K562 (cell line): ENCODE data around the gene PSMB11. TPM values are rescaled to one million over a fixed set of nuclear protein-coding genes. Genes with fewer than 3 reads are reported as not detected.

Experiments used
- BRF1 ChIP-seq: IDR thresholded peaks from 3 replicates; pipeline ENCODE4 v1.6.1; 2011; ENCODE audit warnings: borderline replicate concordance, mild to moderate bottlenecking; ENCODE audit not compliant: insufficient read length; ENCODE audit errors: extremely low read depth
- CEBPB ChIP-seq: fragments of 450-650 bp; IDR thresholded peaks from 2 replicates; pipeline ENCODE4 v1.6.1; 2016; ENCODE audit warnings: missing genetic modification characterization, missing compliant biosample characterization
- CREB1 ChIP-seq, 2 experiments: sonication (generic) in 1 of 2; formaldehyde crosslinking in 1 of 2; IDR thresholded peaks; 2 replicates each; pipeline versions ENCODE4 v1.6.1 to v1.8.0; 2012 to 2022; ENCODE audit warnings: inconsistent platforms in 1 of 2, mild to moderate bottlenecking in 1 of 2, missing genetic modification reagents in 1 of 2, moderate library complexity in 1 of 2
- CUX1 ChIP-seq: fragments of 200-800 bp; sonication (Bioruptor generic); IDR thresholded peaks from 2 replicates; pipeline ENCODE4 v1.6.1; 2016; ENCODE audit warnings: missing genetic modification characterization, missing compliant biosample characterization
- ELF1 ChIP-seq: fragments of 200-800 bp; sonication (Bioruptor generic); IDR thresholded peaks from 2 replicates; pipeline ENCODE4 v1.6.1; 2016; ENCODE audit warnings: missing genetic modification characterization, missing compliant biosample characterization
- GTF2B ChIP-seq: IDR thresholded peaks from 2 replicates; pipeline ENCODE4 v1.6.1; 2011; ENCODE audit not compliant: insufficient read length; ENCODE audit errors: extremely low read depth
- HDAC8 ChIP-seq: fragments of 450-650 bp; IDR thresholded peaks from 2 replicates; pipeline ENCODE4 v1.6.1; 2016; ENCODE audit warnings: mild to moderate bottlenecking, missing genetic modification characterization, moderate library complexity, missing compliant biosample characterization
- HINFP ChIP-seq: fragments of 450-650 bp; conservative IDR thresholded peaks from 2 replicates; pipeline ENCODE4 v1.6.1; 2016; ENCODE audit warnings: missing genetic modification characterization, low read depth, mild to moderate bottlenecking, control low read depth, missing compliant biosample characterization
- KLF16 ChIP-seq: IDR thresholded peaks from 2 replicates; pipeline ENCODE4 v1.6.1; 2016; ENCODE audit warnings: antibody characterized with exemption
- NFYB ChIP-seq: IDR thresholded peaks from 2 replicates; pipeline ENCODE4 v1.6.1; 2011; ENCODE audit warnings: mild to moderate bottlenecking, moderate library complexity; ENCODE audit not compliant: insufficient read length; ENCODE audit errors: extremely low read depth
- NR0B1 ChIP-seq: fragments of 450-650 bp; IDR thresholded peaks from one replicate; pipeline ENCODE4 v1.6.1; 2018; ENCODE audit warnings: mild to moderate bottlenecking, moderate library complexity; ENCODE audit not compliant: partially characterized antibody
- NR3C1 ChIP-seq: sonication (generic); formaldehyde crosslinking; IDR thresholded peaks from 2 replicates; pipeline ENCODE4 v1.8.1; 2022; ENCODE audit warnings: missing genetic modification reagents
- PCBP1 ChIP-seq: fragments of 200-400 bp; formaldehyde crosslinking; IDR thresholded peaks from 2 replicates; pipeline ENCODE4 v1.6.1; 2018; ENCODE audit warnings: mild to moderate bottlenecking, low read depth, low read length; ENCODE audit not compliant: poor library complexity, severe bottlenecking
- POLR2H ChIP-seq: IDR thresholded peaks from 2 replicates; pipeline ENCODE4 v1.6.1; 2016; ENCODE audit warnings: missing genetic modification characterization, low read depth, mild to moderate bottlenecking, control low read depth, missing compliant biosample characterization, moderate library complexity
- TFAM ChIP-seq: fragments of 250-450 bp; sonication (Bioruptor Pico); conservative IDR thresholded peaks from 2 replicates; pipeline ENCODE4 v1.5.0; 2021; ENCODE audit warnings: mild to moderate bottlenecking, moderate library complexity
- ZNF184 ChIP-seq: sonication (generic); formaldehyde crosslinking; IDR thresholded peaks from 2 replicates; pipeline ENCODE4 v1.5.0; 2020; ENCODE audit warnings: missing genetic modification reagents
- ZNF395 ChIP-seq: fragments of 200-800 bp; sonication (Bioruptor generic); IDR thresholded peaks from 2 replicates; pipeline ENCODE4 v1.6.1; 2017; ENCODE audit warnings: missing genetic modification characterization, missing compliant biosample characterization
- polyA plus RNA-seq, 8 experiments: library from polyadenylated mRNA; depleted of rRNA in 4 of 8; stranded (reverse) in 5 of 8; unstranded in 3 of 8; fragments of >200 nt; fragmentation: Nextera tagmentation in 2 of 8; fragmentation: Illumina TruSeq in 1 of 8; extraction: Ambion mirVana in 2 of 8; extraction: Trizol in 1 of 8; gene quantifications; 2 replicates each; pipeline versions ENCODE4 v1.2.1 to v1.2.3, GENCODE V29; 2011 to 2014; ENCODE audit warnings: inconsistent platforms in 1 of 8, missing spikeins in 1 of 8
- total RNA-seq, 7 experiments: library from RNA; depleted of rRNA in 6 of 7; stranded (reverse); fragments of >200 nt in 6 of 7; fragmentation: Illumina TruSeq in 2 of 7; extraction: Trizol in 2 of 7; gene quantifications; 2 replicates each; pipeline versions ENCODE4 v1.2.1 to v1.2.3, GENCODE V29; 2011 to 2021; ENCODE audit warnings: low replicate concordance in 1 of 7

Gene PSMB11
- total and polyA plus RNA-seq, 9 of the 15 experiments (the other 6 are each of a cell fraction or from before 2014, with no cell fraction given) = not detected

GRCh38 chr14:23071244-23071920, 29.4 kb downstream of the PSMB11 start (continued):
- TF ChIP-seq NR0B1 = no peak
- no peak for TF ChIP-seq NFYB
- TF ChIP-seq HDAC8 (tag) = no peak
- TF ChIP-seq POLR2H = peak; percentile 79
- no peak for TF ChIP-seq CUX1 (CRISPR knock-in tag)
- TF ChIP-seq CEBPB (tag) = no peak
- TF ChIP-seq BRF1 = no peak
- no peak for TF ChIP-seq PCBP1
- no peak for TF ChIP-seq ZNF184 (CRISPR knock-in tag)
- TF ChIP-seq ZNF395 (CRISPR knock-in tag) = no peak
- no peak for TF ChIP-seq TFAM
- no peak for TF ChIP-seq NR3C1 (CRISPR knock-in tag)
- no peak for TF ChIP-seq HINFP (tag)
- no peak for TF ChIP-seq GTF2B
- no peak for TF ChIP-seq KLF16
- 0 out of 2 replicates have a peak, but pooled peaks have one; percentile 11 for TF ChIP-seq CREB1 (IDR thresholded peaks at IDR 0.05)
- TF ChIP-seq CREB1 (CRISPR knock-in tag; IDR thresholded peaks at IDR 0.05) = peak; percentile 18; the same call in 1 of the 2 replicates
- TF ChIP-seq ELF1 = no peak
